HG03432 (cell line): ENCODE results near the gene SHROOM2.
"Not testable (repeated sequence)": the region's sequence is repeated elsewhere in the genome, so short reads cannot be mapped to it uniquely, and the experiment has no call there.

Source experiments
- ATAC-seq: cut with Tn5 transposase; IDR thresholded peaks from one replicate; pipeline ENCODE4 v1.9.1; 2021; ENCODE audit warnings: mild to moderate bottlenecking, moderate library complexity; ENCODE audit not compliant: unreplicated experiment

The SHROOM2 gene, protein sequence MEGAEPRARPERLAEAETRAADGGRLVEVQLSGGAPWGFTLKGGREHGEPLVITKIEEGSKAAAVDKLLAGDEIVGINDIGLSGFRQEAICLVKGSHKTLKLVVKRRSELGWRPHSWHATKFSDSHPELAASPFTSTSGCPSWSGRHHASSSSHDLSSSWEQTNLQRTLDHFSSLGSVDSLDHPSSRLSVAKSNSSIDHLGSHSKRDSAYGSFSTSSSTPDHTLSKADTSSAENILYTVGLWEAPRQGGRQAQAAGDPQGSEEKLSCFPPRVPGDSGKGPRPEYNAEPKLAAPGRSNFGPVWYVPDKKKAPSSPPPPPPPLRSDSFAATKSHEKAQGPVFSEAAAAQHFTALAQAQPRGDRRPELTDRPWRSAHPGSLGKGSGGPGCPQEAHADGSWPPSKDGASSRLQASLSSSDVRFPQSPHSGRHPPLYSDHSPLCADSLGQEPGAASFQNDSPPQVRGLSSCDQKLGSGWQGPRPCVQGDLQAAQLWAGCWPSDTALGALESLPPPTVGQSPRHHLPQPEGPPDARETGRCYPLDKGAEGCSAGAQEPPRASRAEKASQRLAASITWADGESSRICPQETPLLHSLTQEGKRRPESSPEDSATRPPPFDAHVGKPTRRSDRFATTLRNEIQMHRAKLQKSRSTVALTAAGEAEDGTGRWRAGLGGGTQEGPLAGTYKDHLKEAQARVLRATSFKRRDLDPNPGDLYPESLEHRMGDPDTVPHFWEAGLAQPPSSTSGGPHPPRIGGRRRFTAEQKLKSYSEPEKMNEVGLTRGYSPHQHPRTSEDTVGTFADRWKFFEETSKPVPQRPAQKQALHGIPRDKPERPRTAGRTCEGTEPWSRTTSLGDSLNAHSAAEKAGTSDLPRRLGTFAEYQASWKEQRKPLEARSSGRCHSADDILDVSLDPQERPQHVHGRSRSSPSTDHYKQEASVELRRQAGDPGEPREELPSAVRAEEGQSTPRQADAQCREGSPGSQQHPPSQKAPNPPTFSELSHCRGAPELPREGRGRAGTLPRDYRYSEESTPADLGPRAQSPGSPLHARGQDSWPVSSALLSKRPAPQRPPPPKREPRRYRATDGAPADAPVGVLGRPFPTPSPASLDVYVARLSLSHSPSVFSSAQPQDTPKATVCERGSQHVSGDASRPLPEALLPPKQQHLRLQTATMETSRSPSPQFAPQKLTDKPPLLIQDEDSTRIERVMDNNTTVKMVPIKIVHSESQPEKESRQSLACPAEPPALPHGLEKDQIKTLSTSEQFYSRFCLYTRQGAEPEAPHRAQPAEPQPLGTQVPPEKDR (N-terminal part only)

DNA sequence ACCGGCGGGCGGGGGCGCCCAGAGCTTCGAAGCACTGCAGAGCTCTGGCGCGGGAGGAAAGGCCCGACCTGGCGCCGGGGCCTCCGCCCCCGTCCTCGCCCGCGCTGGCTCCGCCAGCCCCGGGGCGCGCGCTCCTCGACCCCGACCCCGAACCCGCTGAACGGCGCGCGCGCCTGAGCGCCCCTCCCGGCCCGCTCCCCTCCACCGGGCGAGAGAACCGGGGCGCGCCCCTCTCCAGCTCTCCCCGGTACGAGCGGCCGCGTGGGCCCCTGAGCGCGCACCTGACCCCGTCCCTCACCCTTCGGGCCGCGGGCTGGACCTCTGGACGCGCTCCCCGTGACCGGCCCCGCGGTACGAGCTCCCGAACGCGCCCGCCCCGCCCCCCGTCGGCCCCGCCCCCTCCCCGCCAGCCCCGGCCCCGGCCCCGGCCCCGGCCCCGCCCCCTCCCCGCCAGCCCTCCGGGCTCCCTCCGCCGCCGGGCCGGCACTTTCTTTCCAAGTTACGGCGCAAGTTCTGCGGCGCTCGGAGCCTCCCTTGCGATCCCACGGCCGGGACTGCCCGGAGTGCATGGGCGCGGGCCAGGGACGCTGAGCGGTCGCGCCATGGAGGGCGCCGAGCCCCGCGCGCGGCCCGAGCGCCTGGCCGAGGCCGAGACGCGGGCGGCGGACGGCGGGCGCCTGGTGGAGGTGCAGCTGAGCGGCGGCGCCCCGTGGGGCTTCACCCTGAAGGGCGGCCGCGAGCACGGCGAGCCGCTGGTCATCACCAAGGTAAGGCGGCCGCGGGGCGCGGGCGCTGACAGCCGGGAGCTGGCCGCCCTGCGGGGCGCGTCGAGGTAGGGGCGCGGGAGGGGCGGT lies at the start of gene SHROOM2:
TSS of gene SHROOM2 (plus strand) at position 486 of the 854 bp plus-strand sequence. CDS start at position 603, 117 bp downstream.
- no peak for ATAC-seq

DNA sequence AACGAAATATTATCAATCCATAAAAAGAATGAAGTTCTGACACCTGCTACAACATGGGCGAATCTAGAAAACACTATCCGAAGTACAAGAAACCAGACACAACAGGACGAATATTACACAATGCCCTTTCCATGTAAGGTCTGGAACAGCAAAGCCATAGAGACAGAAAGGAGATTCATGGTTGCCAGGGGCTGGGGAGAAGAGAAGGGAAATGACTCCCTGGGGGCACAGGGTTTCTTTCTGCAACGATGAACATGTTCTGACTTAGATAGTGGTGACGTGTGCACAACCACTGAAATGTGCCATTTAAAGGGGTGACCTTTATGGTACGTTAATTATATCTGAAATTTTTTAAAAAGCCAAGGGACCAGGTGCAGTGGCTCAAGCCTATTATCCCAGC lies 48.9 kb upstream of the SHROOM2 start:
- no peak for ATAC-seq

DNA sequence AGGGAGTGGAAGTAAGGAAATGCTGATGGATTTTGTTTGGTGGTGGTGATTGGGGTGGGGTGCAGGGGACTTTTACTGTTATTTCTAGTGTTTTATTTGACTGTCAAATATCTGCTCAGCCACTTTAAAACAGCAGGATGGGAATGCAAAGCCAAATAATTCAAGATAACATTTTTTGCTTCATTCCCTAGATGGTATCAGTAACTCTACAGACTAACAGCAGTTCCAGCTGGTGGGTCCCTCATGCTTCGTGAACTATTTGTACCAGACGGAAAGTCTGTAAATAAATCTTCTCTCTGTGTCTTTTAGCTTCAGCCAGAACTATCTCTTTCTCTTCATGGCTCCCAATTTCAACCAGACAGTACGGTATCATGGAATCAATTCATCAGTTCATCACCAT lies 48.1 kb upstream of the SHROOM2 start:
- ATAC-seq: no peak

DNA sequence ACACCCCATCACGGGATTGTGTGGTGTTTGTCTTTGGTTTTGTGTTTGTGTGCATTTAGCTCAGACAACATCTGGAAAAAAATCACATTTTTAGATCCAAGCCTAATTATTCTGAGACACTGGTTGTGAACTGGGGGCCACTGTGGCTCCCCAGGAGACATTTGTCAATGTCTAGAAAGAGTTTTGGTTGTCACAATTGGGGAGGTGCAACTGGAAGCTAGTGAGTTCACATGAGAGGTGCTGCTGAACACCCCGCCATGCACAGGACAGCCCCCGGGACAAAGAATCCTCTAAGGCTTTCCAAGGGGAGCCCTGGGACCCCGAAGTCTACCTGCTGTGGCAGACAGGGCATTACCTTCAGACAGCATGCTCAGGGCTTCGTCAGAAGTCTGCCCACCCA lies 47.1 kb upstream of the SHROOM2 start:
- ATAC-seq: no peak

DNA sequence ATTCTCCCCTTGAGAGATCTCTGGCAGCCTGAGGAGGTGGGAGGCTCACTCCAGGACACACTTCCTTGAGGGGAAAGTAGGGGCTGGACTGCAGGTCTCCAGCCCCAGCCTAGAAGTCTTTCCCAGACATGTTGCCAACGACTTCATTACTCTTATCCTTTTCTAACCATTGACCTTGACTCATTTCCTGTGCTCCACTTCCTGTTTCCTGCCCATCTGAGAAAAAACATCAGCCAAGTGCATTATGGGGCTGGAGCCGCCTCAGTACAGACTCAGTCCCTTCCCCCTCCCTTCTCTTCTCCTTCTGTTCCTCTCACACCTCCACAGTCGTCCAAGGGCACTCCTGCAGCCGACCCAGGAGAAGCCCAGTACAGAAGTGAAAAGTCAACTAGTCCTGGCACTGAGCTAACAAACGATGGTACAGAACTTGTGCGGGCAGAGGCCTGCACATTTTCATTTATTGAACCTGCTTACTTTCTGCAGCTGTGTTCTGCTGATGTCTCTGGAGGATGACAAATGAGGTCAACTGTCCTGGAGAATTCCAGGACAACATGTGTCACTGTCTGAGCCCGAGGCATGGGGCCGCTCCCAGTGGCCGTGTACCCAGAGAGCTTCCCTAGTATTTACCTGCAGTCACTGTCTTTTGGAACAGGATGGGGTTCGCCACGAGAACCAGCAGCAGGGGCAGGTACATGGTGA lies 40.7 kb upstream of the SHROOM2 start:
- no peak for ATAC-seq

DNA sequence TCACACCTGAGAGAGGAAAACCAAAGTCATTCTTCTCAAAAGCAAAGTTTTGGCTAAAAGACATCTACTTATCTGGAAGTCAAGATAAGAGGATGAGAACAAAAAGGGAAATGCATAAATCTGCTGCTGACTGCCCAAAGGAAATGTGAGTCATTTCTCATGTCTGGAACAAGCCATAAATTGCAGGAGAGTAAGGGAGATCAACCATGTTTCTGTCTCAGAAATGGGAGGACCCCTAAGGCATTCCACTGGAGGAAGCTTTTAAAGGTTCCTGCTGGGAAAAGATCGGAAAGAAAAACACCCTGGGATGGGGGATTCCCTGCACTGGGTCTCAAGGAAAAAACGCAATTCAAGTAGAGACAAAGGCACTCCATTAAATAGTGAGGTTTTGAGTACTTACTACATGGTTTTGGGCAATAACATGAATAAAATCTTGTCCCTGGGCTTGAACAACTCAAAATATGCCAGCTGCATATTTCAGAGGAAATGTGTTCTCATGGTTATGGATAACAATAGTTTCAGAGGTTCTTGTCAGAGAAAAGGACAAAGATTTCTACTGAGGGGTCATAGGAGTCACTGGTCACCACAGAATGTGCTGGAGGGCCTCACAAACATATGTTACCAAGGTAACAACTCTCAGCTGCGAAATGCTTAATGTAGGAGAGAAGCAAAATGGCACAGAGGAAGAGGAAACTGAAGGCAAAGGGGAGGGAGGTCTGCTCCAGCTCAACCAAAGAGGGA lies 39.9 kb upstream of the SHROOM2 start:
- no peak for ATAC-seq

DNA sequence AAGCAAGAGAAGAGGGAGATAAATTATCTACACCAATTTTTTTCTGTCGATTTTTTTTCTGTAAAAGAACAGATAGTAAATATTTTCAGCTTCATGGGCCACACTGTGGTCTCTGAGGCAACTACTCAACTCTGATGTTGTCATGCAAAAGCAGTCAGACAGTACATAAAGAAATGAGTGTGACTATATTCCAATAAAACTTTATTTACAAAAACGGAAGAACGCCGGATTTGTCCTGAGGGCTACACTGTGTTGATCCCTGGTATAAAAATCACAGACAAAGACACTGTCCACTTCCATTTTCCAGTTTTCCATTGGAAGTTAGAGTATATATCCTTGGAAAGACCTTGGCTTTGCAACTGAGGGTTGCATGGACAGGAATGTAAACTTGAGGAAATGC lies 38.6 kb upstream of the SHROOM2 start:
- ATAC-seq: no peak

DNA sequence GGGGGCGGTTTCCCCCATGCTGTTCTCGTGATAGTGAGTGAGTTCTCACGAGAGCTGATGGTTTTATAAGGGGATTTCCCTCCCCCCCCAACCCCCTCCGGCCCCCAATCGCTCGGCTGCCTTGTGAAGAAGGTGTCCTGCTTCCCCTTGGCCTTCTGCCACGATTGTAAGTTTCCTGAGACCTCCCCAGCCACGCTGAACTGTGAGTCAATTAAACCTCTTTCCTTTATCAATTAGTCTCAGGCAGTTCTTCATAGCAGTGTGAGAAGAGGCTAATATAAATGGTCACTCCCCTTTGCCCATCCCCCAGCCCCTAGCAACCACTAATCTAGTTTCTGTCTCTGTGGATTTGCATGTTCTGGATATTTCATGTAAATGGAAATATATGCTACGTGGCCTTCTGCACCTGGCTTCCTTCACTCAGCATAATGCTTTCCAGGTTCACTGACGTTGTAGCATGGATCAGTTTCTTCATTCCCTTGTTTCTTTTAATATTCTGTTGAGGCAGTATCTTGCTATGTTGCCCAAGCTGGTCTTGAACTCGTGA lies 37.0 kb upstream of the SHROOM2 start:
- ATAC-seq: no peak

DNA sequence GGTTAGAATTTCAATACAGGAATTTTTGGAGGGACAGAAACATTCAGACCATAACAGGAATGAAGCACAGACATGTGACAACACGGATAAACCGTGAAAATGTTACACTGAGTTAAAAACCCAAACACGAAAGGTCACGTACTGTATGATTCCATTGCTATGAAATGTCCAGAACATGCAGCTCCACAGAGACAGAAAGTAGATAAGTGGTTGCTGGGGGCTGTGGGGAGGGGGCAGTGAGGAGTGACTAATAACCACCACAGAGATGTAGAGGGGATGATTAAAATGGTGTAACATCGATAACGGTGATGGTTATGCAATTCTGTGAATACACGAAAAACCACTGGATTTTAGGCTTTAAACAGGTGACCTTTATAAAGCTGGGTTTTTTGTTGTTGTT lies 28.9 kb upstream of the SHROOM2 start:
- ATAC-seq: no peak

DNA sequence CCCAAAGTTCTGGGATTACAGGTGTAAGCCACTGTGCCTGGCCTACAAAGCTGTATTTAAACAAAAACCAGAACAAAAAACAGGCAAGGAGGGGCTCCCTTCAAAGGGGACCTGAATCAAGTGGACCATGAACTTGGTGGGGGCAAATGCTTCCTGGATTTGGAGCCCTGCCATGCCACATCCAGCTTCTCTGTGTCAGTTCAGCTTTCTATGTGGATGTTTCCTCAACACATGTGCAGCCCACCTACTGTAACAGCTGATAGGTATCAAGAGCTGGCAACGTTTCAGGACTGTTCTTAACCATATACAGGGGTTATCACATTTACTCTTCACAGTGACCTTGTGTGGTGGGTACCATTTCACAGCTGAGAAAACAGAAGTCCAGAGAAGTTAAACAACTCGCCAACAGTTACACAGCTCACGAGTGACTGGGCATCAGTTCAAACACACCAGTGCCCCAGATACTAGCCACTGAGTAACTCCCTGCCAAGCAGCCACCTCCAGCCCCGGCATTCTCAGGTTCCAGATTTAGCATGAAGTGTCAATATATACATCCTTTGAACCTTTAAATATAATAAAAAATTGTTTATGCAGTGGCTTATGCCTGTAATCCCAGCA lies 28.1 kb upstream of the SHROOM2 start:
- no peak for ATAC-seq

DNA sequence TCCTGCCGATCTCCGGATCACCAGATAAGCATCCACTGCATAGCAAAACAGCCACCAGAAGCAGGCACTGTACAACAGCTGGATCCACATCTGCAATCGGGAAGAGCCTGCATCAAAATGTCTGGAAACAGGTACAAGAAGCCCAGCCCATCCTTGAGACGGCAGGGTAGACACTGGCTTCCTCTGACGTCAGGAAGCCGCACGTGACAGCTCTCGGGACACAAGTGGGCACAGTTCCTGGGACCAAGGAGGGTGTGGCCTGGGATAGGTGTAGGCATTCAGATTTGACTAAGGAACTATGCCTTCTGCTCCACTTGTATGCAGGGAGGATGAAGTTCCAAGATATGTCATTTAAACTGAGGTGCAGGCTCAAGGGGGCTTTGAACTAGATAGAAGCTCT lies 26.9 kb upstream of the SHROOM2 start:
- ATAC-seq: no peak

DNA sequence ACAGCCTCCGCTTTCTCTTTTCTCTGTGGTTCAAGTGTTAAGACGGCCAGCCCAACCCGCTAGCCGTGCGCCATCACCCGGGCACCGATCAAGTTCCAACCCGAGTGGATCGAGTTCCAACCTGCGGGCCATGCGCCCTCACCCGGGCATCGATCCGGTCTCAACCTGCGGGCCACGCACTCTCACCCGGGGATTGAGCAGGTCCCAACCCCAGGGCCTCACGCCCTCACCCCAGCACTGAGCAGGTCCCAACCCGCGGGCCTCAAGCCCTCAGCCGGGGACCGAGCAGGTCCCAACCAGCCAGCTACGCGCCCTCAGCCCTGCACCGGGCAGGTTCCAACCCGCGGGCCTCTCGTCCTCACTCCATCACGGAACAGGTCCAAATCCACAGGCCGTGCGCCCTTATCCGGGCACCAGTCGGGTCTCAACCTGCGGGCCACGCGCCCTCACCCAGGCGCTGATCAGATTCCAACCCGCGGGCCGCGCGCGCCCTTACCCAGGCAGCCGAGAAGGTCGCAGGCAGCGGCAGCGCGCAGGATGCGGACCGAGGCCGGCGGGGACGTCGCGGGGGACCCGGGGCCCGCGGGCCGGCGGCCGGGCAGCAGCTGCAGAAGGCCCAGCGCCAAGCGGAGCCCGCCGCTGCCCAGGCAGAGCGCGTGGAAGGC lies 21.0 kb upstream of the SHROOM2 start:
- ATAC-seq: no peak

DNA sequence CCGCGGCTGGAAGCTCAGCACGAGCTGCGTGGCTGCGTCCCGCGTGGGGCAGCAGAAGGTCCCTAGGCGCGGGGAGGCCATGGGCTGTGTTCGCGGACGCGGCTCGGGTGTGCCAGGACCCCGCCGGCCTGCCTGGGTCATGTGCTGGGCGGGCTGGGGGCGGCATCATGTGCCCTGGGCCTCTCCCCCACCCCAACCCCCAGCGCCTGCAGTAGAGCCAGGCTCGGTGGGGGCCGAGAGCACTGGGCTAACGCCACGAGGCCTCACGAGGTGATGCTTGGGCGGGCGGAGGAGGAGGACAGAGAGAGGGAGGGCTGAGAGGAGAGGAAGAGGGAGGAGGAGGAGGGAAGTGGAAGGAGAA lies 20.5 kb upstream of the SHROOM2 start, which contains the start of gene GPR143:
TSS of gene GPR143 (minus strand) at position 111 of the 361 bp plus-strand sequence. CDS start at position 81, 30 bp downstream.
- ATAC-seq: no peak

DNA sequence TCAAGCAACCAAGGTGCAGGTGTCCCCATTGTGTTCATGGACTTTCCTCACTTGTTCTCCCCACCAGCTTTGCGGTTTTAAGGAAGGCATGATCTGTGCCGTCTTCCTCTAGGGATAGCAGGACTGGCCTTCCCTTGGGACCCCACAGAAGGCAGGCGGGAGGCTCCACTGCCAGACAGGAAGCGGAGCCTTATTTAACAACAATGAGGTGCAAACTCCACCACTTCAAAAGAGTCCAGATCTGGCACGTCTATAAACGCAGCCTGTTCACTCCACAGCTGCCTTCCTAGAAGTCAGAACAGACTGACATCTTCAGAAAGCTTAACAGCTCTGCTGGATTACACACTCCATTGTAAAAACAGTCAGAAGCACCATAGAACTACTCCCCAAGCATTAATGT lies 18.9 kb upstream of the SHROOM2 start:
- ATAC-seq: no peak

DNA sequence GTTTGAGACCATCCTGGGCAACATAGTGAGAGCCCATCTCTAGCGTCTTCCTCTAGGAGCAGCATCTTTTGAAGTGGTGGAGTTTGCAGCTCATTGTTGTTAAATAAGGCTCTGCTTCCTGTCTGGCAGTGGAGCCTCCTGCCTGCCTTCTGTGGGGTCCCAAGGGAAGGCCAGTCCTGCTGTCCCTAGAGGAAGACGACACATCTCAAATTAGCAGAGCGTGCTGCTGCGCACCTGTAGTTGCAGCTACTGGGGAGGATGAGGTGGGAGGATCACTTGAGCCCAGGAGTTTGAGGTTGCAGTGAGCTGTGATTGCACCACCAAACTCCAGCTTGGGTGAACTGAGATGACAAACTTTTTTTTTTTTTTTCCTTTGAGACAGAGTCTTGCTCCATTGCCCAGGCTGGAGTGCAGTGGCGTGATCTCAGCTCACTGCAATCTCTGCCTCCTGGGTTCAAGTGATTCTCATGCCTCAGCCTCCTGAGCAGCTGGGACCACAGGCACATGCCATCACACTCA lies 17.8 kb upstream of the SHROOM2 start:
- ATAC-seq: not testable (repeated sequence)

DNA sequence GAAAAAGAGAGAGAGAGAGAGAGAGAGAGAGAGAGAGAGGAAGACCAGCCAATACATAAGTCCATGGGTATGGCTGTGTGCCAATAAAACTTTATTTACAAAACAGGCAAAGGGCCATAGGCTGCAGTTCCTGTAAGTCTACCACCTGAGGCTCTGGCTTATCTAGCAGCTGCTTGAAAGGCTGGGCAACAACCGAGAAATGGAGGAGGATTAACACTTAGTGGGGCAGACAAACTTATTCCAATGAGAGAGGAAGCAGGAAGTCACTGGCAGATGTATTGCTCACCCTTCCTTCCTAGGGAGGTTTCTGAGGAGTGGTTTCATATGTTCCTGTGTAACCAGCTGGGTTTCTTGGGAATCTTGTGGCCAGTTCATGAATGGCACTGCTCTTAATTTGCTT lies 15.9 kb upstream of the SHROOM2 start:
- ATAC-seq: no peak

DNA sequence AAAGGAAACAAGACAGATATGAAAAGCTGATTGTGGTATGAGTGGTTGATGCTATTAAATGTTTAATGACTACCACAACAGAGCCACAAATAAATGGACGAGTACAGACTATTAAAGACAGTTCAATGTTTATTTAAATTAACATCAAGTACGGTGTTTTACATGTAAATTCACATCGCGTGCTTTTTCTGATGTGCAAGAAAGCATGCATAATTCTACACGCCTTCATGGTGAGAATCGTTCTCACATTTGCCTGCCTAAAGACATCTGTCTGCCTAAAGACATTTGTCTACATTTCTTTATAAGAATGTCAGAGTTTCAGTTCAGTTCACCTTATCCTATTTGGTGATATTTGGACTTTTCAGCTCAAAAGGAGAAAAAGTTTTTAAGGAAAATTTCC lies 13.3 kb upstream of the SHROOM2 start:
- no peak for ATAC-seq
